A673 (cell line): Measurements from ENCODE around the gene NDE1.

Experiments
- EZH2 ChIP-seq: fragments of 200-600 bp; sonication (generic); IDR thresholded peaks from 2 replicates; pipeline ENCODE4 v1.6.1; 2017; ENCODE audit warnings: borderline replicate concordance, low read depth, mild to moderate bottlenecking, mixed read lengths, antibody characterized with exemption, low read length; ENCODE audit not compliant: poor library complexity, severe bottlenecking
- TF ChIP-seq, protein P1 (sequence below): fragments of 300-800, 200-600 bp; sonication (generic); conservative IDR thresholded peaks from 2 replicates; pipeline ENCODE4 v1.5.1; 2017; ENCODE audit warnings: low read depth, mild to moderate bottlenecking, antibody characterized with exemption, low read length, moderate library complexity, mixed read lengths

DNA sequence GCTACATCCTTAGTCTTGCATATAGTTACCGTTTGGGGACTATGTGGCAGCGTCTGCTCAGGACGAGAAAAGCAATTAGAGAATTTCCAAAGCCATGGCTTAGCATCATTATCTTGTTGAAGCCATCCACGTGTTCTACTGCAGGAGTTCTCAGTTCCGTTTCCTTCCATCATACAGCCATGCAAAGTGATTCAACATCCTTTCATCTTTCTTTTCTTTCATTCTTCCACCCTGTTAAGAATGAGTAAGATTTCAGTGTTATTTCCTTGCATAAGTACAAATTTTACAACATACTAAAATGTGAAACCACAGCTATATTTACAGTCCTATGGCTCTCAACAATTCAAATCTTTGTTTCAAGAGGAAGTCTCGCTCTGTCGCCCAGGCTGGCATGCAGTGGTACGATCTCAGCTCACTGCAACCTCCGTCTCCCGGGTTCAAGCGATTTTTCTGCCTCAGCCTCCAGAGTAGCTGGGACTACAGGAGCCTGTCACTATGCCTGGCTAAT, 10.9 kb upstream of the NDE1 start:
- TF ChIP-seq, protein P1, sequence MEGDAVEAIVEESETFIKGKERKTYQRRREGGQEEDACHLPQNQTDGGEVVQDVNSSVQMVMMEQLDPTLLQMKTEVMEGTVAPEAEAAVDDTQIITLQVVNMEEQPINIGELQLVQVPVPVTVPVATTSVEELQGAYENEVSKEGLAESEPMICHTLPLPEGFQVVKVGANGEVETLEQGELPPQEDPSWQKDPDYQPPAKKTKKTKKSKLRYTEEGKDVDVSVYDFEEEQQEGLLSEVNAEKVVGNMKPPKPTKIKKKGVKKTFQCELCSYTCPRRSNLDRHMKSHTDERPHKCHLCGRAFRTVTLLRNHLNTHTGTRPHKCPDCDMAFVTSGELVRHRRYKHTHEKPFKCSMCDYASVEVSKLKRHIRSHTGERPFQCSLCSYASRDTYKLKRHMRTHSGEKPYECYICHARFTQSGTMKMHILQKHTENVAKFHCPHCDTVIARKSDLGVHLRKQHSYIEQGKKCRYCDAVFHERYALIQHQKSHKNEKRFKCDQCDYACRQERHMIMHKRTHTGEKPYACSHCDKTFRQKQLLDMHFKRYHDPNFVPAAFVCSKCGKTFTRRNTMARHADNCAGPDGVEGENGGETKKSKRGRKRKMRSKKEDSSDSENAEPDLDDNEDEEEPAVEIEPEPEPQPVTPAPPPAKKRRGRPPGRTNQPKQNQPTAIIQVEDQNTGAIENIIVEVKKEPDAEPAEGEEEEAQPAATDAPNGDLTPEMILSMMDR: no peak
- no peak for TF ChIP-seq EZH2
